Measurements from ENCODE around the gene TFDP1. TPM values are rescaled to one million over a fixed set of nuclear protein-coding genes. Genes with fewer than 3 reads are reported as not detected.
A peak's percentile ranks its signal among the peaks of the same experiment; 100 is the strongest.

The TFDP1 gene
- total RNA-seq, 2 experiments from 2014 or later = 180 to 191 TPM

DNA sequence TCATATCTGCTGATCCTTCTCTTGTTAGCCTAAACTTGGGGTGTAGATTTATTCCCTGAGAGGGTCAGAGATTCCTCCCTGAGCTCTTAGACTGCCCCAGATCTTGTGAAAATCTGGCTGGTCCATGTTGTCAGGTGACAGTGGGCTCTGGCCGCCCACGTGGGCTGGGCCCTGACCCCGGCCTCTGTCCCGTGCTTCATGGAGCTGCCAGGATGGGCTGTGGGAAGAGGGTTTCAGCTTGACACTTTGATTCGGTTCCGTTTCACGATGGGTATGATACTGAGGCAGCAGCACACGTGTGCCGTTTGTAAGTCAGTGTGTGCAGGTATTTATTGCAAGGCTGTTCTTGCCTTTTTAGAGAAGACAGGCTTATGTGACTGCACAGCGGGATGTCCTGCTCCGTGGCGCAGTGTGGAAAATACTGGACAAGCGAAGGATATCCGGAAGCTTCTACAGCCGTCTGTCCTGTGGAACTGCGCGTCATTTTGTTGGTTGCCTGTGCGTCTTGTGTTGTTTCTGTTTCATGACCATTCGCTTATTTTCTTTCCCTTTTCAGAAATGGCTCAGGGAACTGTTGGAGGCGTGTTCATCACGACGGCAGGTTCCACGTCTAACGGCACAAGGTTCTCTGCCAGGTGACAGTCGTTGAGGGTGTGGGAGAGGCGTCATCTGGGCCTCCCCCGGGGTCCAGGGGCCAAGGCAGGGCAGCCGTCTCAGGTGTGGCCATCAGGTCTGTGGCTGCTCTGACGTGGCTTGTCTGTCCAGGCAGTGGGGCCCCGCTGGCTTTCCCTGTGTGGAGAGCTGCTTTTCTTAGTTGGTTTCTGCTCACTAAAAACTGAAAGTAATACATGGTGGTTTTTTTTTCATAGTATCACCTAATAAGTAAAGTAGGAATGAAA, 53.0 kb downstream of the TFDP1 start:
- no peaks in the 10 kb centered on the region for H3K9me3 Mint-ChIP-seq (ENCODE audit: insufficient read depth)
- CTCF ChIA-PET = interaction anchor here (0.7 kb wide), 1 partner anchor 9 kb away, joined by 3 read pairs; no protein-coding TSS in a partner anchor

DNA sequence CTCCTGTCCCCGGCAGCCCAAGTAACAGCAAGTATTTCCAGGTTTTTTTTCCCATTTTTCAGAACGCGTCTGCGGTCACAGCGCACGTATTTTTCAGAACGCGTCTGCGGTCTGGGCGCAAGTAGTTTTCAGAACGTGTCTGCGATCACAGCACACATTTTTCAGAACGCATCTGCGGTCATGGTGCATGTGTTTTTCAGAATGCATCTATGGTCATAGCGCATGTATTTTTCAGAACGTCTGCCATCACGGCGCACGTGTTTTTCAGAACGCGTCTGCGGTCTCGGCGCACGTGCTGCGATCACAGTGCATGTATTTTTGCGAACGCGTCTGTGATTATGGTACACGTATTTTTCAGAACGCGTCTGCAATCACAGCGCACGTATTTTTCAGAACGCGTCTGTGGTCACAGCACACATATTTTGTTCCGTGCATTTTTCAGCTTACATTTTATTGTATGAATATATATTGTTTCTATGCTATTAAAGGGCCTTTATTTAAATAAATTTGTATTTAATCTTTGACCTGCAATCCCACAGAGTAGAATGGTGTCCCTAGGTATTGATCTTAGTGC, 53.7 kb downstream of the TFDP1 start:
- ATAC-seq (no peak), DNase-seq (no peak)
- ChIA-PET CTCF (no interaction called here), POLR2A (no interaction called here)
- peaks cover 15% of the 10 kb centered on the region for H3K4me1 Mint-ChIP-seq (ENCODE audit: low read depth)
- H3K27me3 Mint-ChIP-seq (ENCODE audit: low read depth) = no peaks in the 10 kb centered on the region
- H3K4me3 Mint-ChIP-seq = no peak overlapping the region
- no peak overlapping the region for H3K27ac Mint-ChIP-seq
- H3K36me3 Mint-ChIP-seq (ENCODE audit: low read depth) = peaks cover 78% of the 10 kb centered on the region
- no peaks in the 10 kb centered on the region for H3K9me3 Mint-ChIP-seq (ENCODE audit: insufficient read depth)

More for the DNA sequence above, 53.0 kb downstream of the TFDP1 start:
- POLR2A ChIA-PET = no interaction called here
- H3K4me3 Mint-ChIP-seq = no peak overlapping the region
- H3K27ac Mint-ChIP-seq = no peak overlapping the region
- no peak for DNase-seq
- H3K36me3 Mint-ChIP-seq (ENCODE audit: low read depth) = peaks cover 82% of the 10 kb centered on the region
- H3K4me1 Mint-ChIP-seq (ENCODE audit: low read depth) = peaks cover 21% of the 10 kb centered on the region
- no peak for ATAC-seq
- no peaks in the 10 kb centered on the region for H3K27me3 Mint-ChIP-seq (ENCODE audit: low read depth)

DNA sequence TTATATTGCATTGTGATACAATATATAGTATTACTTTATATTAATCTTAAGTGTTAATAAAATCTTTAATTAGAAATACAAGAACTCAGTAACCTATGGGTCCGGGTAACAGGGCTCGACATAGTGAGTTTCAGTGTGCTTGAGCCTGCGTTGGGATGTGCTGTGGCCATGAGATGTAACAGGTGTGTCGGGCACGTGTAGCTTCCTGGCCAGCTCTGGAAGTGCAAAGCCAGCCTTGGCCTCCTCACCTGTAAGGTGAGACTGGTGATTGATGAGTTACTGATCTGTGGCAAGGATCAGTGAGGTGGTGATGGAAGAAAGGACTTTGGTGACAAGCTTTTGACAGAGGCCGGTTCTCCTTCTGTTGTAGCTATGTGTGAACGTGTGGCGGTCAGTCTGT, 54.3 kb downstream of the TFDP1 start:
- peaks cover 10% of the 10 kb centered on the region for H3K4me1 Mint-ChIP-seq (ENCODE audit: low read depth)
- no peak overlapping the region for H3K27ac Mint-ChIP-seq
- POLR2A ChIA-PET = no interaction called here
- DNase-seq (no peak), ATAC-seq (no peak)
- H3K27me3 Mint-ChIP-seq (ENCODE audit: low read depth) = no peaks in the 10 kb centered on the region
- CTCF ChIA-PET = no interaction called here
- H3K9me3 Mint-ChIP-seq (ENCODE audit: insufficient read depth) = no peaks in the 10 kb centered on the region
- no peak overlapping the region for H3K4me3 Mint-ChIP-seq
- peaks cover 75% of the 10 kb centered on the region for H3K36me3 Mint-ChIP-seq (ENCODE audit: low read depth)

DNA sequence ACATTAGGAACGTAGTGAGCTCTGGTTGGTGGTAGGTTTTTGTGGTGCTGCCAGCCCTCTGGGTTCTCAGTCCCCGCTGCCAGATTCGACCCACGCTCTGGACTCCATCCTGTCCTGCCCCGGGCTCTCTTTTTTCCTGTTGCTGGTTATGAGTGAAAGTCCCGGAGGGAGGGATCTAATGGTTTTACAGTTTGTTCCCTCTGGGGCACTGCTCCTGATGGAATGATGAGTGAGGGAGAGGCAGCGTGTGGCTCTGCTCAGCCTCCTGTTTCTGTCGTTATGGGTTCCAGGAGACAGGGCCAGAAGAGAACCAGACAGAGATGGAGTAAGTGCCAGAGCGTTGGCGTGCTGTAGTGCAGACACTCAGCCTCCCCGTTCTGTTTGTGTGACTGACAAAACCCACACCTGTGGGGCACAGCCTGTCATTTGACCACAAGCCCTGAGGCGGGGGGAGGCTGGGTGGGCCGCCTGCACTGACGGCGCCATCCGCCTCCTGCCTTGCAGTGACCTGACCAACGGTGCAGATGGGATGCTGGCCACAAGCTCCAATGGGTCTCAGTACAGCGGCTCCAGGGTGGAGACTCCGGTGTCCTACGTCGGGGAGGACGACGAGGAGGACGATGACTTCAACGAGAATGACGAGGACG, 55.2 kb downstream of the TFDP1 start:
- no peak overlapping the region for H3K4me3 Mint-ChIP-seq
- no peak overlapping the region for H3K27ac Mint-ChIP-seq
- peaks cover 66% of the 10 kb centered on the region for H3K36me3 Mint-ChIP-seq (ENCODE audit: low read depth)
- no peak for DNase-seq
- CTCF ChIA-PET = no interaction called here
- POLR2A ChIA-PET = no interaction called here
- no peak for ATAC-seq
- no peaks in the 10 kb centered on the region for H3K9me3 Mint-ChIP-seq (ENCODE audit: insufficient read depth)
- H3K27me3 Mint-ChIP-seq (ENCODE audit: low read depth) = no peaks in the 10 kb centered on the region
- peaks cover under 1% of the 10 kb centered on the region for H3K4me1 Mint-ChIP-seq (ENCODE audit: low read depth)

DNA sequence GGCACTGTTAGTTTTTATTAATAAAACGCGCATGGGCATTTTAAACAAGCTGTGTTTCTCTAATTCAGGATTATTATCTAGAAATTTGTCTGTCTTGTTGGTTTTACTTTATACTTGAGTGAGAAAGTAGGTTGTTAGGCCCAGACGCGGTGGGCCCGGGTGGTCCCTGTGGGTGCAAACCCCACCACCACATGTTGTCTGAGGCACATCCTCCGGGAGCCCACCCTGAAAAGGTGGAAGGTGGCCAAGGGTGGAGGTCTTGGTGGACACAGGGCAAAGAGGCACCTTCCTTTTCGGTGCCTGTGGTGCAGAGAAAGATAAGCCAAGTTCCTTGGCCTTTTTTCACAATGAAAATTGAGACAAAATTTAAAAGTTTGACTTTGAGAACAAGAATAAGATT, 56.9 kb downstream of the TFDP1 start:
- peaks cover 10% of the 10 kb centered on the region for H3K4me1 Mint-ChIP-seq (ENCODE audit: low read depth)
- ChIA-PET POLR2A (no interaction called here), CTCF (no interaction called here)
- no peaks in the 10 kb centered on the region for H3K27me3 Mint-ChIP-seq (ENCODE audit: low read depth)
- H3K9me3 Mint-ChIP-seq (ENCODE audit: insufficient read depth) = no peaks in the 10 kb centered on the region
- no peak overlapping the region for H3K4me3 Mint-ChIP-seq
- H3K27ac Mint-ChIP-seq = no peak overlapping the region
- no peak for ATAC-seq
- peaks cover 59% of the 10 kb centered on the region for H3K36me3 Mint-ChIP-seq (ENCODE audit: low read depth)
- DNase-seq = no peak

DNA sequence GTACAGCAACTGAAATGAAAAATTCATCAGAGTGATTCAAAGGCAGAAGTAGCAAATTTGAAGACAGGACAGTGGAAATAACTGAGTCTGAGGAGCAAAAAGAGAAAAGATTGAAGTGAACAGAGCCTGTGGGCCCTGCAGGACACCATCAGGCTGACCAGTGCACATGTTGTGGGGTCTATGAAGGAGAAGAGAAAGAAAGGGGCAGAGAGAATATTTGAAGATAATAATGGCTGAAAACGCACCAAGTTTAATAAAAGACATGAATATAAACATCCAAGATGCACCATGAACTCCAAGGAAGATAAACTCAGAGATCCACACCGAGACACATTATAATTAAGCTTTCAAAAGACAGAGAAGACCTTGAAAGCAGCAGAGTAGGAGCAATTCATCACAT, 58.0 kb downstream of the TFDP1 start:
- Mint-ChIP-seq H3K36me3 (ENCODE audit: low read depth) (peaks cover 52% of the 10 kb centered on the region), H3K27ac (no peak overlapping the region), H3K27me3 (ENCODE audit: low read depth) (no peaks in the 10 kb centered on the region), H3K4me3 (no peak overlapping the region), H3K9me3 (ENCODE audit: insufficient read depth) (no peaks in the 10 kb centered on the region), H3K4me1 (ENCODE audit: low read depth) (peaks cover 18% of the 10 kb centered on the region)
- DNase-seq = no peak
- CTCF ChIA-PET = no interaction called here
- no peak for ATAC-seq
- POLR2A ChIA-PET = interaction anchor here (0.6 kb wide), 1 partner anchor 65 kb away, joined by 3 read pairs; no protein-coding TSS in a partner anchor

DNA sequence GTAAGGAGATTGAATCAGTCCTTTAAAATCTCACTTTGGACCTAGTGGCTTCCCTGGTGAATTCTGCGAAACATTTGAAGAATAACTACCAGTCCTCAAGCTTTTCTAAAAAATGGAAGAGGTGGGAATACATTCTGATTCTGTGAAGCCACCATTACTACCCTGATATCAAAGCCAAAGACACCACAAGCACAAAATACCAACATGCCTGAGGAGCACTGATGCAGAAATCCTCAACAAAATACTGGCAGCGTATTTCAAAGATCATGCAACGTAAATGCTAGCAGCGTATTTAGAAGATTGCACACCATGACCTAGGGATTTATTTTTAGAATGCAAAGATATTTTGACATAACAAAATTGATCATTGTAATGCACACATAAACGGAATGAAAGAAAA, 59.0 kb downstream of the TFDP1 start:
- H3K9me3 Mint-ChIP-seq (ENCODE audit: insufficient read depth) = no peaks in the 10 kb centered on the region
- ATAC-seq = no peak
- CTCF ChIA-PET = no interaction called here

DNA sequence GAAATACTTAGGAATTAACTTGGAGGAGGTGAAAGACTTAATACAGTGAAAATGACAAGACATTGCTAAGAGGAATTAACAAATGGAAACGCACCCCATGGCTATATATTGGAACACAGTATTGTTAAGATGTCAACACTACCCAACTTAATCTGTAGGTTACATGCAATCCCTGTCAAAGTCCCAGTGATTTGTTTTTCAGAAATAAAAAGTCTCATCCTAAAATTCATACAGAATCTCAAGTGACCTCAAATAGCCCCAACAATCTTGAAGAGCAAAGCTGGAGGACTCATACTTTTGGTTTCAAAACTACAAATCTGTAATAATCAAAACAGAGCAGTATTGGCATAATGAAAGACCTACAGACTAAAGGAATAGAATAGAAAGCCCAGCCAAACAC, 60.2 kb downstream of the TFDP1 start:
- Mint-ChIP-seq H3K9me3 (ENCODE audit: insufficient read depth) (no peaks in the 10 kb centered on the region), H3K36me3 (ENCODE audit: low read depth) (peaks cover 34% of the 10 kb centered on the region), H3K4me1 (ENCODE audit: low read depth) (peaks cover 18% of the 10 kb centered on the region), H3K27ac (no peak overlapping the region), H3K4me3 (no peak overlapping the region), H3K27me3 (ENCODE audit: low read depth) (no peaks in the 10 kb centered on the region)
- ChIA-PET CTCF (no interaction called here), POLR2A (no interaction called here)
- ATAC-seq = no peak
- no peak for DNase-seq

More for the DNA sequence above, 59.0 kb downstream of the TFDP1 start:
- peaks cover 43% of the 10 kb centered on the region for H3K36me3 Mint-ChIP-seq (ENCODE audit: low read depth)
- peaks cover 18% of the 10 kb centered on the region for H3K4me1 Mint-ChIP-seq (ENCODE audit: low read depth)
- H3K27ac Mint-ChIP-seq = no peak overlapping the region
- H3K27me3 Mint-ChIP-seq (ENCODE audit: low read depth) = no peaks in the 10 kb centered on the region
- no peak for DNase-seq
- POLR2A ChIA-PET = no interaction called here
- no peak overlapping the region for H3K4me3 Mint-ChIP-seq

DNA sequence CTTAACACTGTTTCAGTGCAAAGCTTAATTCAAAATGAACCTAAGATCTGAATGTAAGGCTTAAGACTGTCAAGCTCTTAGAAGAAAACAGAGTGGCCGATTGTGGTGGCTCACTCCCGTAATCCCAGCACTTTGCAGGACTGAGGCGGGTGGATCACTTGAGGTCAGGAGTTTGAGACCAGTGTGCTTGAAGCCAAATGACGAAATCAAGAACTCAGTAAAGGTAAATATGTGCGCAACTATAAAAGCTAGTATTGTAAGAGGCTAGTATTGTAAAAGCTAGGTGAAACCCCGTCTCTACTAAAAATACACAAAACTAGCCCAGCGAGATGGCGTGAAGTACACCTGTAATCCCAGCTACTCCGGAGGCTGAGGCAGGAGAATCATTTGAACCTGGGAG, 60.8 kb downstream of the TFDP1 start:
- DNase-seq = no peak
- POLR2A ChIA-PET = no interaction called here

DNA sequence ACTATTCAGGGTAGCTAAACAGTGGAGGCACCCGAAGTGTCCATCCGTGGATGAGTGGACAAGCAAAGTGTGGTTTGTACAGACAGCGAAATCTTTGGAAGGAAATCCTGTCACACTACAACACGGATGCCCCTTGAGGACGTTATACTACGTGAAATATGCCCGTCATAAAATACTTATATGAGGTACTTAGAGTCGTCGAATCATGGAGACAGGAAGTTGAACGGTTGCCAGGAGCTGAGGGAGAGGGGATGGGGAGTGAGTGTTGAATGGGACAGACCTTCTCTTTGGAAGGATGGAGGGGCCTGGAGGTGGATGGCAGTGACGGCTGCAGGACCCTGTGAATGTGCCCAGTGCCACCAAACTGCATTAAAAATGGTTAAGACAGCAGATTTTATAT, 61.8 kb downstream of the TFDP1 start:
- H3K4me1 Mint-ChIP-seq (ENCODE audit: low read depth) = peaks cover 18% of the 10 kb centered on the region
- no peak overlapping the region for H3K4me3 Mint-ChIP-seq
- DNase-seq (no peak), ATAC-seq (no peak)
- POLR2A ChIA-PET = interaction anchor here (0.6 kb wide), 1 partner anchor 307 kb away, joined by 3 read pairs; no protein-coding TSS in a partner anchor
- no peaks in the 10 kb centered on the region for H3K9me3 Mint-ChIP-seq (ENCODE audit: insufficient read depth)
- H3K27me3 Mint-ChIP-seq (ENCODE audit: low read depth) = no peaks in the 10 kb centered on the region
- peak overlapping the region; percentile 13 for H3K27ac Mint-ChIP-seq
- peaks cover 22% of the 10 kb centered on the region for H3K36me3 Mint-ChIP-seq (ENCODE audit: low read depth)
- CTCF ChIA-PET = interaction anchor here (1.0 kb wide), 1 partner anchor 9 kb away, joined by 3 read pairs; no protein-coding TSS in a partner anchor

More for the DNA sequence above, 60.8 kb downstream of the TFDP1 start:
- Mint-ChIP-seq H3K36me3 (ENCODE audit: low read depth) (peaks cover 29% of the 10 kb centered on the region), H3K4me3 (no peak overlapping the region), H3K9me3 (ENCODE audit: insufficient read depth) (no peaks in the 10 kb centered on the region), H3K27me3 (ENCODE audit: low read depth) (no peaks in the 10 kb centered on the region), H3K4me1 (ENCODE audit: low read depth) (peaks cover 18% of the 10 kb centered on the region), H3K27ac (no peak overlapping the region)
- no peak for ATAC-seq
- CTCF ChIA-PET = no interaction called here

DNA sequence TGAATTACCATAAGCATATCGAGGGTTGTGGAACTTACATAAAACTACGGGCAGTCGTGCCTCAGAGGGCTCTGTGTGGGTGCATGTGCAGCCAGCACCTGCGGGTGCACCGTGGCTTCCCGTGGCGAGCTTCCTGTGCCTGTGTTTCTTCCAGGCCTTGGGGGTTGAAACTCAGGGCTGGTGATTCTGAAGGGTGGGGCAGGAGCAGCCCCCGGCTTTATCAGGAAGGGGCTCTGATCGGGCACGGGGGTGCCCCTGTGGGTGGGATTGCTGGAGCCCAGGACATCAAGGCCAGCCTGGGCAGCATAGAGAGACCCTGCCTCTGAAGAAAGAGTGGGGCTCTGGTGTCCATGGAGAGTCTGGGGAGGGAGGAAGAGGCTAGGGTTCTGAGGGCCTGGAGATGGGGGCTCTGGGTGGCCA, 62.4 kb downstream of the TFDP1 start:
- ATAC-seq (peak; percentile 55), DNase-seq (no peak)
- H3K4me1 Mint-ChIP-seq (ENCODE audit: low read depth) = peaks cover 18% of the 10 kb centered on the region
- peak overlapping the region; percentile 13 for H3K27ac Mint-ChIP-seq
- H3K27me3 Mint-ChIP-seq (ENCODE audit: low read depth) = no peaks in the 10 kb centered on the region
- POLR2A ChIA-PET = no interaction called here
- H3K4me3 Mint-ChIP-seq = no peak overlapping the region
- CTCF ChIA-PET = interaction anchor here (1.0 kb wide), 1 partner anchor 10 kb away, joined by 3 read pairs; no protein-coding TSS in a partner anchor
- peaks cover 17% of the 10 kb centered on the region for H3K36me3 Mint-ChIP-seq (ENCODE audit: low read depth)
- H3K9me3 Mint-ChIP-seq (ENCODE audit: insufficient read depth) = no peaks in the 10 kb centered on the region

Data from activated CD8-positive, alpha-beta T cell treated with anti-CD3 and anti-CD28 coated beads, Interleukin-2, amount 10 ng/mL, durations not matched to agents 7 days and 5 days (primary cell).